BJ (cell line): ENCODE measurements around the gene DCBLD1. TPM values are rescaled to one million over a fixed set of nuclear protein-coding genes. Genes with fewer than 3 reads are reported as not detected.

Experiments used
- CTCF ChIA-PET: fragments of 350-600 bp; formaldehyde crosslinking; extraction: SDS; loops from one replicate; lab custom pipeline; 2021; ENCODE audit warnings: antibody characterized with exemption, inconsistent platforms; lab: Yijun Ruan, JAX
- POLR2A ChIA-PET: fragments of 300-600 bp; sonication (Branson Sonifier 250); formaldehyde crosslinking; extraction: SDS; loops from one replicate; lab custom pipeline; 2021; ENCODE audit warnings: antibody characterized with exemption; lab: Charles Lee
- DNase-seq: peaks from one replicate; pipeline ENCODE4 v3.0.0-alpha.2; 2011; ENCODE audit warnings: low read depth
- H3K27me3 ChIP-seq: 2 replicates; pipeline ENCODE4 v1.6.0; 2011; ENCODE audit warnings: low read length; ENCODE audit not compliant: control insufficient read depth, insufficient read depth
- H3K36me3 ChIP-seq: 2 replicates; pipeline ENCODE4 v1.5.1; 2011; ENCODE audit warnings: low read length; ENCODE audit not compliant: control insufficient read depth, insufficient read depth
- H3K4me3 ChIP-seq: 2 replicates; pipeline ENCODE4 v1.5.1; 2011; ENCODE audit warnings: low read depth, mild to moderate bottlenecking, control low read depth, low read length
- CTCF ChIP-seq: IDR thresholded peaks from 2 replicates; pipeline ENCODE4 v1.5.1; 2011; ENCODE audit warnings: low read depth, mild to moderate bottlenecking, control low read depth, inconsistent platforms, low read length, moderate library complexity; ENCODE audit not compliant: insufficient read depth
- polyA plus RNA-seq: library from polyadenylated mRNA; depleted of rRNA; stranded (reverse); fragments of >200 nt; gene quantifications from 2 replicates; pipeline ENCODE4 v1.2.3, GENCODE V29; 2011

Gene DCBLD1
- polyA plus RNA-seq, 1 experiment: 30.1 TPM

GRCh38 chr6:117547688-117548621 is 65.5 kb downstream of the DCBLD1 start:
- TF ChIP-seq CTCF: peak; percentile 31
- H3K27me3 ChIP-seq: no peaks in the 10 kb centered on the region
- CTCF ChIA-PET: interaction anchor here (0.7 to 3.6 kb wide), 8 partner anchors 8 to 98 kb away, joined by 3 to 14 read pairs (median 4); no protein-coding TSS in a partner anchor
- no peak for DNase-seq
- POLR2A ChIA-PET: no interaction called here
- peak overlapping the region; percentile 27 for H3K4me3 ChIP-seq
- H3K36me3 ChIP-seq: peaks cover 12% of the 10 kb centered on the region

- Histone ChIP-seq H3K4me3 (no peak overlapping the region), H3K36me3 (peaks cover 12% of the 10 kb centered on the region), H3K27me3 (no peaks in the 10 kb centered on the region)
- no peak for DNase-seq
- ChIA-PET CTCF (interaction anchor here (0.7 to 3.6 kb wide), 5 partner anchors 8 to 99 kb away, joined by 3 to 14 read pairs (median 5); no protein-coding TSS in a partner anchor), POLR2A (interaction anchor here (0.5 kb wide), 1 partner anchor 14 kb away, joined by 3 read pairs; no protein-coding TSS in a partner anchor)
- no peak for TF ChIP-seq CTCF
Measured at GRCh38 chr6:117548797-117549301, 66.4 kb downstream of the DCBLD1 start.

- CTCF ChIA-PET: interaction anchor here (0.6 to 3.6 kb wide), 6 partner anchors 52 to 100 kb away, joined by 3 to 14 read pairs (median 4); no protein-coding TSS in a partner anchor
- no peak for TF ChIP-seq CTCF
- no peak for DNase-seq
Measured at GRCh38 chr6:117549611-117550010, 67.1 kb downstream of the DCBLD1 start.

GRCh38 chr6:117550078-117550600 is 67.7 kb downstream of the DCBLD1 start:
- POLR2A ChIA-PET: no interaction called here
- CTCF ChIA-PET: interaction anchor here (1.4 to 3.6 kb wide), 4 partner anchors 55 to 101 kb away, joined by 3 to 14 read pairs (median 6); no protein-coding TSS in a partner anchor

More at GRCh38 chr6:117549611-117550010, 67.1 kb downstream of the DCBLD1 start:
- Histone ChIP-seq H3K36me3 (peaks cover 12% of the 10 kb centered on the region), H3K27me3 (no peaks in the 10 kb centered on the region), H3K4me3 (no peak overlapping the region)
- POLR2A ChIA-PET: no interaction called here

More at GRCh38 chr6:117550078-117550600, 67.7 kb downstream of the DCBLD1 start:
- no peak overlapping the region for H3K4me3 ChIP-seq
- H3K36me3 ChIP-seq: peaks cover 7% of the 10 kb centered on the region
- DNase-seq: no peak
- no peaks in the 10 kb centered on the region for H3K27me3 ChIP-seq
- no peak for TF ChIP-seq CTCF
